GM19324 (cell line): ENCODE measurements around the gene ENC1.

ENCODE experiments used
- ATAC-seq: cut with Tn5 transposase; IDR thresholded peaks from one replicate; pipeline ENCODE4 v1.9.1; 2021; ENCODE audit warnings: mild to moderate bottlenecking, moderate library complexity; ENCODE audit not compliant: unreplicated experiment, low FRiP score

Gene ENC1

GRCh38 chr5:74578356-74579044, 62.0 kb downstream of the ENC1 start:
- no peak for ATAC-seq
